Measurements from ENCODE around the gene FGFR3. TPM values are rescaled to one million over a fixed set of nuclear protein-coding genes. Genes with fewer than 3 reads are reported as not detected.
A peak's percentile ranks its signal among the peaks of the same experiment; 100 is the strongest.

FGFR3 gene
- total and polyA plus RNA-seq, 10 of the 15 experiments (the other 5 are each of a cell fraction or from before 2014, with no cell fraction given), result 0.05 to 0.33 (median 0.18) TPM; not detected in 6

GRCh38 chr4:1855333-1856070 lies 62.4 kb downstream of the FGFR3 start (continued):
- TF ChIP-seq USF1 (IDR thresholded peaks at IDR 0.05; ENCODE audit: borderline replicate concordance, extremely low read length, insufficient read depth, low read depth, low read length) (no peak), POLR2A (IDR thresholded peaks at IDR 0.05; ENCODE audit: low read depth, low read length) (peak; percentile 51), ZNF207 (IDR thresholded peaks at IDR 0.05; ENCODE audit: borderline replicate concordance) (no peak)

- peak; percentile 96 for ATAC-seq
- peak within 1 kb of the TSS; percentile 93 for H3K9ac ChIP-seq (ENCODE audit: control insufficient read depth, insufficient read depth, low read length)
- H2AFZ ChIP-seq (ENCODE audit: control insufficient read depth, low read depth, low read length), result peak within 1 kb of the TSS; percentile 95
- peak; percentile 91 for FAIRE-seq
- H3K4me3 ChIP-seq, result peak within 1 kb of the TSS; percentile 95
- H4K20me1 ChIP-seq (ENCODE audit: control insufficient read depth, insufficient read depth), result no peaks in the 10 kb centered on the region
- H3K27ac ChIP-seq (ENCODE audit: control insufficient read depth, insufficient read depth), result peak within 1 kb of the TSS; percentile 67
- intact Hi-C loops (cut with micrococcal nuclease; ENCODE audit: unreplicated experiment), result loop anchor here (1.0 kb wide), 1 partner anchor 14 kb away; no protein-coding TSS in a partner anchor
- no peaks in the 10 kb centered on the region for H3K9me3 ChIP-seq (replicated peaks; ENCODE audit: control insufficient read depth, insufficient read depth, low read length)
- in situ Hi-C loops (cut with MboI), result no loop called here
- RAD21 ChIA-PET (ENCODE audit: unreplicated experiment), result interaction anchor here (0.6 to 2.4 kb wide), 3 partner anchors 23 to 43 kb away, joined by 3 to 11 read pairs (median 4); no protein-coding TSS in a partner anchor
- H3K4me2 ChIP-seq (ENCODE audit: control insufficient read depth, insufficient read depth), result peak within 1 kb of the TSS; percentile 94
- SMC1A ChIA-PET (ENCODE audit: uncharacterized antibody, unreplicated experiment), result interaction anchor here (1.3 to 3.8 kb wide), 3 partner anchors 14 to 43 kb away, joined by 3 to 14 read pairs (median 6); no protein-coding TSS in a partner anchor
- peaks cover 13% of the 10 kb centered on the region for H3K4me1 ChIP-seq (ENCODE audit: control insufficient read depth, insufficient read depth, low read length)
- POLR2A ChIA-PET, result interaction anchor here (0.7 to 1.3 kb wide), 4 partner anchors 14 to 22 kb away, joined by 3 to 5 read pairs (median 4); partner anchors contain the start of gene NSD2
- DNase-seq (ENCODE audit: low read depth, low spot score), result peak; percentile 83
- no peaks in the 10 kb centered on the region for H3K27me3 ChIP-seq (replicated peaks in 1 of 2; ENCODE audit: control insufficient read depth in 2 of 2, insufficient read depth in 2 of 2, low read length in 1 of 2)
- under 1% methylated on average over 70 of the region's 107 CpGs for WGBS (ENCODE audit: insufficient coverage, insufficient replicate concordance, low lambda C conversion rate, missing lambda C conversion rate)
- BruUV-seq (replicated peaks), result TSS peak; percentile 86
- peaks cover 53% of the 10 kb centered on the region for H3K79me2 ChIP-seq (ENCODE audit: control insufficient read depth, insufficient read depth, low read length)
- CTCF ChIA-PET, result interaction anchor here (1.1 to 3.2 kb wide), 6 partner anchors 12 to 47 kb away, joined by 3 to 16 read pairs (median 4); no protein-coding TSS in a partner anchor
- no peaks in the 10 kb centered on the region for H3K36me3 ChIP-seq (ENCODE audit: control insufficient read depth in 2 of 2, insufficient read depth in 2 of 2, low read length in 1 of 2)
- TF ChIP-seq STAT3 (IDR thresholded peaks at IDR 0.05; ENCODE audit: low read depth, low read length) (no peak), DPF2 (IDR thresholded peaks at IDR 0.05) (peak; percentile 78; the same call in 1 of the 2 replicates), ZNF207 (IDR thresholded peaks at IDR 0.05; ENCODE audit: borderline replicate concordance) (peak; percentile 60), ELK1 (IDR thresholded peaks at IDR 0.05; ENCODE audit: low read depth, low read length) (peak; percentile 63; the same call in 1 of the 2 replicates), POLR2AphosphoS5 (IDR thresholded peaks at IDR 0.05; ENCODE audit: low read length) (peak; percentile 69; the same call in 1 of the 2 replicates), PML (IDR thresholded peaks at IDR 0.05; ENCODE audit: low read length) (peak; percentile 67; the same call in 1 of the 2 replicates), ZBTB40 (IDR thresholded peaks at IDR 0.05; ENCODE audit: borderline replicate concordance) (peak; percentile 75), LARP7 (IDR thresholded peaks at IDR 0.05) (peak; percentile 86; the same call in 1 of the 2 replicates), IRF4 (IDR thresholded peaks at IDR 0.05; ENCODE audit: low read depth, low read length) (no peak), SREBF1 (IDR thresholded peaks at IDR 0.05; ENCODE audit: low read length) (peak; percentile 71), TAF1 (IDR thresholded peaks at IDR 0.05; ENCODE audit: borderline replicate concordance, low read depth, low read length) (no peak), GATAD2B (conservative IDR thresholded peaks at IDR 0.05; ENCODE audit: low read depth) (peak; percentile 89; the same call in 1 of the 2 replicates)
Observed at GRCh38 chr4:1856071-1856942, 63.2 kb downstream of the FGFR3 start, which contains the start of gene LETM1. Gene LETM1, minus strand, starts transcription at chr4:1856156. Its CDS starts 206 bp downstream, at chr4:1855950.
